Fibroblast of lung (primary cell): ENCODE results near the gene CLEC1B.
"Not testable (repeated sequence)": the region's sequence is repeated elsewhere in the genome, so short reads cannot be mapped to it uniquely, and the experiment has no call there.

Source experiments
- EZH2 ChIP-seq: IDR thresholded peaks from 2 replicates; pipeline ENCODE4 v1.5.1; 2012; ENCODE audit warnings: low read length, control low read depth, mild to moderate bottlenecking; ENCODE audit errors: missing control alignments
- TF ChIP-seq, protein P1 (sequence below), 2 donors: IDR thresholded peaks in 1 of 2; conservative IDR thresholded peaks in 1 of 2; 1 replicate in 1 of 2; 2 replicates in 1 of 2; pipeline ENCODE4 v1.5.1; 2011 to 2012; ENCODE audit warnings: low read length in 2 of 2, control low read depth in 1 of 2, inconsistent platforms in 1 of 2, low read depth in 1 of 2, mild to moderate bottlenecking in 1 of 2

DNA sequence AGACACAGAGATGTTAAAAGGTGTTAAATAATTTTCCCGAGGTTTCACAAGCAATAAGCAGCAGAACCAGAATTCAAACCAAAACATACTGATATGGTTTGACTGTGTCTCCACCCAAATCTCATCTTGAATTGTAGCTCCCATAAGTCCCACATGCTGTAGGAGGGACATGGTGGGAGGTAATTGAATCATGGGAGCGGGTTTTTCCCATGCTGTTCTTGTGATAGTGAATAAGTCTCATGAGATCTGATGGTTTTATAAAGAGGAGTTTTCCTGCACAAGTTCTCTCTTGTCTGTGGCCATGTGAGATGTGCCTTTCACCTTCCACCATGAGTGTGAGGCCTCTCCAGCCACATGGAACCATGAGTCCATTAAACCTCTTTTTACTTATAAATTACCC lies 24.2 kb downstream of the CLEC1B start:
- TF ChIP-seq, protein P1, sequence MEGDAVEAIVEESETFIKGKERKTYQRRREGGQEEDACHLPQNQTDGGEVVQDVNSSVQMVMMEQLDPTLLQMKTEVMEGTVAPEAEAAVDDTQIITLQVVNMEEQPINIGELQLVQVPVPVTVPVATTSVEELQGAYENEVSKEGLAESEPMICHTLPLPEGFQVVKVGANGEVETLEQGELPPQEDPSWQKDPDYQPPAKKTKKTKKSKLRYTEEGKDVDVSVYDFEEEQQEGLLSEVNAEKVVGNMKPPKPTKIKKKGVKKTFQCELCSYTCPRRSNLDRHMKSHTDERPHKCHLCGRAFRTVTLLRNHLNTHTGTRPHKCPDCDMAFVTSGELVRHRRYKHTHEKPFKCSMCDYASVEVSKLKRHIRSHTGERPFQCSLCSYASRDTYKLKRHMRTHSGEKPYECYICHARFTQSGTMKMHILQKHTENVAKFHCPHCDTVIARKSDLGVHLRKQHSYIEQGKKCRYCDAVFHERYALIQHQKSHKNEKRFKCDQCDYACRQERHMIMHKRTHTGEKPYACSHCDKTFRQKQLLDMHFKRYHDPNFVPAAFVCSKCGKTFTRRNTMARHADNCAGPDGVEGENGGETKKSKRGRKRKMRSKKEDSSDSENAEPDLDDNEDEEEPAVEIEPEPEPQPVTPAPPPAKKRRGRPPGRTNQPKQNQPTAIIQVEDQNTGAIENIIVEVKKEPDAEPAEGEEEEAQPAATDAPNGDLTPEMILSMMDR (conservative IDR thresholded peaks at IDR 0.05 in 1 of 2, IDR thresholded peaks at IDR 0.05 in 1 of 2; ENCODE audit: low read depth in 1 of 2, low read length in 2 of 2): not testable (repeated sequence)
- TF ChIP-seq EZH2: not testable (repeated sequence)
